Measurements from ENCODE around the gene DRC3.

- TF ChIP-seq CTCF (IDR thresholded peaks at IDR 0.05 in 2 of 3, conservative IDR thresholded peaks at IDR 0.05 in 1 of 3; ENCODE audit: borderline replicate concordance in 1 of 3, insufficient read depth in 1 of 3, low read depth in 2 of 3, low read length in 2 of 3) (no peak), CEBPB (IDR thresholded peaks at IDR 0.05; ENCODE audit: low read depth) (no peak), POLR2AphosphoS5 (IDR thresholded peaks at IDR 0.05; ENCODE audit: low read depth, low read length) (no peak), REST (IDR thresholded peaks at IDR 0.05; ENCODE audit: low read depth) (no peak), EZH2 (IDR thresholded peaks at IDR 0.05) (no peak), POLR2A (IDR thresholded peaks at IDR 0.05; ENCODE audit: borderline replicate concordance, extremely low read depth, insufficient read depth, insufficient read length) (no peak), EGR1 (IDR thresholded peaks at IDR 0.05; ENCODE audit: low read depth) (no peak), RAD21 (IDR thresholded peaks at IDR 0.05; ENCODE audit: low read depth) (no peak), ZNF274 (IDR thresholded peaks at IDR 0.05; ENCODE audit: low read depth, low read length) (no peak)
These were observed 17.0 kb downstream of the DRC3 start for GRCh38 chr17:17989618-17990017.

Data from HCT116 (cell line).